ENCODE data around the gene SOX11.

- TF ChIP-seq CTCF (IDR thresholded peaks at IDR 0.05) (no peak), POLR2A (IDR thresholded peaks at IDR 0.05) (no peak)
Measured at GRCh38 chr2:5660591-5660990, 31.6 kb upstream of the SOX11 start.

Data from thyroid gland (tissue), 4 donors.